HepG2 (cell line): ENCODE measurements around the gene GDPD5. TPM values are rescaled to one million over a fixed set of nuclear protein-coding genes. Genes with fewer than 3 reads are reported as not detected.

ENCODE experiments used
- ATAC-seq: fragments of 200-7000 bp; cut with Tn5 transposase; 3 replicates; pipeline ENCODE4 v1.9.1; 2020; ENCODE audit warnings: mild to moderate bottlenecking, moderate library complexity
- BruUV-seq: library from RNA; stranded (reverse); fragments of 400-500 nt; replicated peaks from 2 replicates; lab custom pipeline; 2021; lab: Mats Ljungman, UMichigan
- CTCF ChIA-PET: fragments of 300-600 bp; formaldehyde crosslinking; extraction: SDS; loops from one replicate; lab custom pipeline; 2021; ENCODE audit warnings: low total read pairs, inconsistent platforms, low intra/inter-chr PET ratio; lab: Yijun Ruan, JAX
- POLR2A ChIA-PET: fragments of 350-600 bp; sonication (Branson Sonifier 250); formaldehyde crosslinking; loops from one replicate; lab custom pipeline; 2020; ENCODE audit warnings: antibody characterized with exemption, inconsistent platforms; lab: Yijun Ruan, JAX
- DNase-seq: peaks from one replicate; pipeline ENCODE4 v3.0.0-alpha.2; 2015; ENCODE audit warnings: low spot score
- FAIRE-seq: peaks from 3 replicates; lab custom pipeline; 2011; peaks lifted over from hg19 to GRCh38; lab: Jason Lieb, UNC
- H2AFZ ChIP-seq: one replicate; pipeline ENCODE4 v1.6.1; 2011; ENCODE audit warnings: low read length, inconsistent platforms
- H3K27ac ChIP-seq: fragments of 300-600 bp; 3 replicates; pipeline ENCODE4 v1.8.0; 2011; ENCODE audit warnings: mixed run types, mild to moderate bottlenecking, mixed read lengths, low read length, inconsistent platforms; ENCODE audit not compliant: insufficient read depth; ENCODE audit errors: extremely low read length
- H3K27me3 ChIP-seq, 2 experiments: fragments of 200-600 bp in 1 of 2; 2 replicates in 1 of 2; 3 replicates in 1 of 2; pipeline versions ENCODE4 v1.6.0 to v1.8.0; 2011; ENCODE audit warnings: low read length in 2 of 2, mild to moderate bottlenecking in 2 of 2, moderate library complexity in 2 of 2, inconsistent platforms in 1 of 2; ENCODE audit not compliant: insufficient read depth in 2 of 2, control insufficient read depth in 1 of 2
- H3K36me3 ChIP-seq, 2 experiments: fragments of 200-600 bp in 1 of 2; replicated peaks in 1 of 2; 2 replicates in 1 of 2; 3 replicates in 1 of 2; pipeline versions ENCODE4 v1.5.1 to v1.8.0; 2011; ENCODE audit warnings: low read length in 2 of 2, inconsistent platforms in 1 of 2; ENCODE audit not compliant: insufficient read depth in 2 of 2, control insufficient read depth in 1 of 2
- H3K4me1 ChIP-seq: 2 replicates; pipeline ENCODE4 v1.5.1; 2012; ENCODE audit warnings: low read length, inconsistent platforms; ENCODE audit not compliant: insufficient read depth
- H3K4me2 ChIP-seq: 2 replicates; pipeline ENCODE4 v1.6.0; 2011; ENCODE audit warnings: low read depth, low read length, inconsistent platforms
- H3K4me3 ChIP-seq, 3 experiments: fragments of 200-600 bp in 1 of 3; sonication (generic), shearing (Covaris generic) in 1 of 3; replicated peaks in 1 of 3; 2 replicates each; pipeline ENCODE4 v1.5.1; 2011 to 2016; ENCODE audit warnings: low read length in 3 of 3, inconsistent platforms in 2 of 3, low read depth in 2 of 3, mild to moderate bottlenecking in 2 of 3, control low read depth in 1 of 3, mixed read lengths in 1 of 3; ENCODE audit not compliant: insufficient read depth in 1 of 3
- H3K79me2 ChIP-seq: one replicate; pipeline ENCODE4 v1.6.1; 2011; ENCODE audit warnings: low read length, inconsistent platforms; ENCODE audit not compliant: insufficient read depth
- H3K9ac ChIP-seq: 2 replicates; pipeline ENCODE4 v1.6.0; 2011; ENCODE audit warnings: mild to moderate bottlenecking, low read depth, low read length, inconsistent platforms; ENCODE audit not compliant: insufficient read depth
- H3K9me3 ChIP-seq: 2 replicates; pipeline ENCODE4 v1.5.1; 2012; ENCODE audit warnings: mild to moderate bottlenecking, low read length
- H4K20me1 ChIP-seq: 2 replicates; pipeline ENCODE4 v1.6.0; 2011; ENCODE audit warnings: inconsistent platforms, mild to moderate bottlenecking, low read length, moderate library complexity; ENCODE audit not compliant: insufficient read depth
- HNRNPH1 ChIP-seq: fragments of 200-400 bp; formaldehyde crosslinking; optimal IDR thresholded peaks from 2 replicates; pipeline ENCODE3; 2017; ENCODE audit warnings: mild to moderate bottlenecking, low read depth, low read length
- JARID2 ChIP-seq: sonication (generic); formaldehyde crosslinking; IDR thresholded peaks from 2 replicates; pipeline ENCODE4 v1.8.1; 2023; ENCODE audit warnings: missing genetic modification reagents, inconsistent platforms; ENCODE audit not compliant: insufficient replicate concordance
- PRMT3 ChIP-seq: sonication (generic); formaldehyde crosslinking; IDR thresholded peaks from 2 replicates; pipeline ENCODE4 v1.8.1; 2022; ENCODE audit warnings: low read depth, mild to moderate bottlenecking, moderate library complexity, missing genetic modification reagents, borderline replicate concordance
- XRCC5 ChIP-seq: fragments of 200-400 bp; formaldehyde crosslinking; optimal IDR thresholded peaks from 2 replicates; pipeline ENCODE3; 2017; ENCODE audit warnings: mild to moderate bottlenecking, low read length
- ZNF737 ChIP-seq: sonication (generic); formaldehyde crosslinking; IDR thresholded peaks from 2 replicates; pipeline ENCODE4 v1.5.0; 2020; ENCODE audit warnings: missing genetic modification reagents, mild to moderate bottlenecking, borderline replicate concordance
- ZNF747 ChIP-seq: sonication (generic); formaldehyde crosslinking; IDR thresholded peaks from 2 replicates; pipeline ENCODE4 v1.8.1; 2023; ENCODE audit warnings: missing genetic modification reagents, mild to moderate bottlenecking, borderline replicate concordance
- WGBS: methylation state at CpG from one replicate; pipeline ENCODE4 v1.1.6; 2017; ENCODE audit warnings: low lambda C conversion rate; 5-methylcytosine and 5-hydroxymethylcytosine counted together
- in situ Hi-C: cut with HindIII; loops from 2 replicates; pipeline ENCODE4 v1.10.0; 2017; ENCODE audit warnings: low pct_unique_long_range_greater_than_20kb; ENCODE audit not compliant: extremely low pct_ligation_motif_present
- intact Hi-C: fragments of 100-400 bp; cut with micrococcal nuclease; formaldehyde crosslinking; loops from one replicate; pipeline ENCODE4 v1.10.0; 2022; ENCODE audit not compliant: unreplicated experiment
- polyA plus RNA-seq, 8 experiments: library from polyadenylated mRNA; depleted of rRNA in 3 of 8; stranded (reverse) in 7 of 8; unstranded in 1 of 8; fragments of >200 nt; fragmentation: Illumina TruSeq in 4 of 8; extraction: Trizol in 4 of 8; gene quantifications; 2 replicates each; pipeline versions ENCODE4 v1.2.1 to v1.2.3, GENCODE V29; 2011 to 2016; ENCODE audit warnings: low read depth in 4 of 8, missing spikeins in 1 of 8, mixed read lengths in 1 of 8; ENCODE audit not compliant: insufficient read depth in 1 of 8
- total RNA-seq, 5 experiments: library from RNA; depleted of rRNA; stranded (reverse); fragments of >200 nt; fragmentation: Illumina TruSeq; extraction: Trizol; gene quantifications; 2 replicates each; pipeline ENCODE4 v1.2.3, GENCODE V29; 2016; ENCODE audit warnings: low read depth in 1 of 5
- TF ChIP-seq, protein P1 (sequence below): sonication (generic); formaldehyde crosslinking; IDR thresholded peaks from 2 replicates; pipeline ENCODE4 v1.4.0; 2020; ENCODE audit warnings: mild to moderate bottlenecking, missing genetic modification reagents

Gene GDPD5
- total and polyA plus RNA-seq, 2 of the 13 experiments (the other 11 are each of a cell fraction or from before 2014, with no cell fraction given): 55.0 to 67.5 TPM

GRCh38 chr11:75453916-75454655, 71.7 kb downstream of the GDPD5 start:
- POLR2A ChIA-PET: no interaction called here
- no peak for TF ChIP-seq ZNF747 (CRISPR knock-in tag)
- TF ChIP-seq, protein P1, sequence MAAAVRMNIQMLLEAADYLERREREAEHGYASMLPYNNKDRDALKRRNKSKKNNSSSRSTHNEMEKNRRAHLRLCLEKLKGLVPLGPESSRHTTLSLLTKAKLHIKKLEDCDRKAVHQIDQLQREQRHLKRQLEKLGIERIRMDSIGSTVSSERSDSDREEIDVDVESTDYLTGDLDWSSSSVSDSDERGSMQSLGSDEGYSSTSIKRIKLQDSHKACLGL (CRISPR knock-in tag): no peak
- no peak for TF ChIP-seq XRCC5
- TF ChIP-seq HNRNPH1: no peak
- no peak for TF ChIP-seq ZNF737 (CRISPR knock-in tag)
- no peak for TF ChIP-seq JARID2
- TF ChIP-seq PRMT3 (CRISPR knock-in tag): no peak

More at GRCh38 chr11:75453916-75454655, 71.7 kb downstream of the GDPD5 start:
- Histone ChIP-seq H3K4me1 (no peaks in the 10 kb centered on the region), H4K20me1 (no peaks in the 10 kb centered on the region), H3K4me2 (no peak overlapping the region), H3K4me3 (no peak overlapping the region), H3K27me3 (no peaks in the 10 kb centered on the region), H3K79me2 (no peaks in the 10 kb centered on the region), H2AFZ (no peak overlapping the region), H3K9me3 (no peaks in the 10 kb centered on the region), H3K36me3 (peaks cover 36 to 62% of the 10 kb centered on the region in 2 experiments; a peak in 4 of 5 replicates), H3K27ac (no peak overlapping the region), H3K9ac (no peak overlapping the region)
- CTCF ChIA-PET: no interaction called here
- intact Hi-C loops: no loop called here
- WGBS: 93% methylated on average over 9 of the region's 9 CpGs
- FAIRE-seq (no peak), ATAC-seq (no peak), DNase-seq (no peak)
- in situ Hi-C loops: no loop called here
- no TSS peak for BruUV-seq
